ENCODE measurements around the gene WASF3.

Gene WASF3

DNA sequence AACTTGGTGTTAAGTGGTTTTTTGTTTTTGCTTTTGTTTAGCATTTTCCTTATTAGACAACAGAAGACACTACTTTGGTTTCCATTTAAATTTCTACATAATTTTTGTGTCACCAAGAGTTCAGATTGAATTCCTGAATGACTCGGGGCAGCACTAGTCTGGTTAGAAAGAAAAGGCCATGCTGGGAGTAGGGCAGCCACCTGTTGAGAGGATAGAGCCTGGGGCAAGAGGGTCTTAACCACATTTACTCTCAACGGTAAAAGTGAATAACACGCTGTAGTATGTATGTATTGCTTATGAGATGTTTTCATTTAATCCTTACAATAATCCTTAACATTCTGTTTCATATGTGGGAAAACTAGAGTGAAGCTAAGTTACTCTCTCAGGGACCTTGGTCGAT is 131.5 kb downstream of the WASF3 start:
- ATAC-seq: no peak
- no peaks in the 10 kb centered on the region for H3K36me3 Mint-ChIP-seq
- DNase-seq (ENCODE audit: low spot score in 2 of 2): no peak
- no peaks in the 10 kb centered on the region for H3K4me1 Mint-ChIP-seq
- no peak overlapping the region for H3K27ac Mint-ChIP-seq
- H3K9me3 Mint-ChIP-seq: peaks cover 17% of the 10 kb centered on the region
- no peak overlapping the region for H3K4me3 Mint-ChIP-seq

DNA sequence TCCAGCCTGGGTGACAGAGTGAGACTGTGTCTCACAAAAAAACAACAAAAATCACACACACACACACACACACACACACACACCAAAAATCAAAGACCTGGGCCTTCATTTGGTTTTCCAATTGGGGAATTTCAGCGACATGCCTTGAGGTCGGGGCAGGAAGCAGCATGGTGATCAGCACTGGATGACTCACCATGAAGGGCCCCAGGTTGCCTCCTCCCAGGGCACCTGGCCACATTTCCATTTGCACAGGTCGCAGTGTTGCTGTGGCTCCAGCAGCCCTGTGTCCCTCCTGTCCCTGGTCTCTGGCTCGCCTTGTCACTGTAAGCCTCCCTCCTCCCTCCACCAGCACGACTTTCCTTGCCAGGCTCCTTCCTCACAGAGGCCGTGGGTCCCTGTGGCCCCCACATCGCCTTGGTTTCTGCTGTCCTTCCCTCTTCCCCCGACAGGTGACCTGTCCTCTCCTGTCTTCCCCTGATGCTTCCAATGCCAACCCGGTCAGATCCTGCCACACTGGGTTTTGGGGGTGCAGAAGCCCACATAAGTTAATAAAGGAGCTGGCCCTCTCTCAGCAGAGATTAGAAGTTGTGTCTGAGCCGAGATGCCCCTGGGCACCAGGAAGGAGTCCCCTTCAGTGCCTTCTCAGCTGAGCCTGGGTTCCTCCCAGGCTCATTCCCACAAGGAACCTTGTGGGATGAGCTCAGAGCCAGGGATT is 136.4 kb downstream of the WASF3 start:
- no peak overlapping the region for H3K27ac Mint-ChIP-seq
- no peak for ATAC-seq
- no peak for DNase-seq (ENCODE audit: low spot score in 2 of 2)
- H3K4me1 Mint-ChIP-seq: no peaks in the 10 kb centered on the region
- H3K9me3 Mint-ChIP-seq: peaks cover 17% of the 10 kb centered on the region
- no peaks in the 10 kb centered on the region for H3K36me3 Mint-ChIP-seq
- no peak overlapping the region for H3K4me3 Mint-ChIP-seq

DNA sequence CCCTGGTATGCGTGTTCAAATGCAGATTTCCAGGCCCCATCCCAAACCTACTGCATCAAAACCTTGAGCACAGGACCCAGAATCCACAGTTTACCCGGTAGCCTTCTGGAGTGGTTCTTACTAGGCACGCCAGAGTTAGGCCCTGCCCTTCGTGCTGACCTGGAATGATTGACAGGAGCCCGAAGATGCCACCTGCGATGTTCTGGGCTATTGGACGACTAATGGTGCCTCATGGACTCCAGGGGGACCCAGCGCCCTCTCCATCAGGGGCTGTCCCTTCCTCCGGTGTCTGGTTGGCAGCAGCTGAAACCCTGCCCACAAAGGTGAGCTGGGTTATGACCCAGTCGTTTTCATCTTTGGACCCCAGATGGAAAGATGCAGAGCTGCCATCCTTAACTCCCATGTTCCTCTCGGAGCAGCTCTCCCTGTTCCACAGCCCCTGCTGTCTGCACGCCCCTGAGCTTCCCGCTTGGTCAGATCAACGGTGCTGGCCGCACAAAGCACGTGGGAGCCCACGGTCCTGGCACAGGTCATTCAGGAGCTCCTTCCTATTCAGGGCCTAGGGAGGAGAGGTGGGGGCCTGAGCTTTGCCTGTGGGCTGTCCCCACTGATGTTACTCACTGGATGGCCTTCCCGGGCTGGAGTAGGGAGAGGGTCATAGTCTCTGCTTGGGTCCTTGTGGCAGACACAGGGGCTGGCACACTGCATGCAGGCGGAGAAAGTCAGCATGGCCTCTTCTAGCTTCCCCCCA is 137.3 kb downstream of the WASF3 start:
- ATAC-seq (no peak), DNase-seq (ENCODE audit: low spot score in 2 of 2) (no peak)
- no peak overlapping the region for H3K27ac Mint-ChIP-seq
- no peaks in the 10 kb centered on the region for H3K4me1 Mint-ChIP-seq
- H3K4me3 Mint-ChIP-seq: no peak overlapping the region
- H3K36me3 Mint-ChIP-seq: no peaks in the 10 kb centered on the region
- H3K9me3 Mint-ChIP-seq: peaks cover 15% of the 10 kb centered on the region

DNA sequence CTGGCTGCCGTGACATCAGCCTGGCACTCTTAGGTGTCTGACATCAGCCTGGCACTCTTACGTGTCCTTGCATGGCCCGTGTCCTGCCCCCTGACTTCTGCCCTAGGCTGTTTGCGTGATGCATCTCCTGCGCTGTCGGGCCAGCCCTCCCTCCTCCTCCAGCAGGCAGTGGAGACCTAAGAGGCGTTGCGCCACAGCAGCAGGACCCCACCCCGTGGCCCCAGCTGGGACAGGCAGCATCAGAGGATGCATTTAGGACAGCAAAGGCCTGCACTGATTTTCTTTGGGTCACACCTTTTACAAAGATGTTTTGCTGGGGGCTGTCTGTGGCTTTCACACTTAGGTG is 137.8 kb downstream of the WASF3 start:
- Mint-ChIP-seq H3K36me3 (no peaks in the 10 kb centered on the region), H3K4me1 (no peaks in the 10 kb centered on the region), H3K27ac (no peak overlapping the region), H3K4me3 (no peak overlapping the region), H3K9me3 (peaks cover 11% of the 10 kb centered on the region)
- ATAC-seq: no peak
- DNase-seq (ENCODE audit: low spot score in 2 of 2): no peak

DNA sequence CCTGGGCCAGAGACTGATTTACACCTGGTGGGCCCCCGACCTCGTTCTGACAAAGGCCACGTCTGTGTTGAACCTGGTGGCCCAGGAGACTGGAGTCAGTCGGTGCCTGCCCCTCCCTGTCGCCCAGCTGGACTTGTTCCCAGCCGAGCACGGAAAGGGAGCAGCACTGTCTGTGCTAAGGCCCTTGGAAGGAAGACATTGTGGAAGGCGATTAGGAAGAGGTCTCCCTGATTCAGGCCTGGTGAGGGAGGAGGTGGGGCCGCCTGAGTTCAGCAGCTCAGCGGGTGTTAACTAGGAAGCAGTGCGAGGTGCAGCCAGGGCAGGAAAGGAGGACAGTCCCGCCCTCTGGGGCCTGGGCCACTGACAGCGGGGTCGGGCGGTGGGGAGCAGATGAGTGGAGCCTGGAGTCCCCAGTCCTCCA is 138.4 kb downstream of the WASF3 start:
- H3K36me3 Mint-ChIP-seq: no peaks in the 10 kb centered on the region
- H3K9me3 Mint-ChIP-seq: peaks cover 9% of the 10 kb centered on the region
- ATAC-seq: no peak
- no peak for DNase-seq (ENCODE audit: low spot score in 2 of 2)
- no peaks in the 10 kb centered on the region for H3K4me1 Mint-ChIP-seq
- no peak overlapping the region for H3K4me3 Mint-ChIP-seq
- no peak overlapping the region for H3K27ac Mint-ChIP-seq

DNA sequence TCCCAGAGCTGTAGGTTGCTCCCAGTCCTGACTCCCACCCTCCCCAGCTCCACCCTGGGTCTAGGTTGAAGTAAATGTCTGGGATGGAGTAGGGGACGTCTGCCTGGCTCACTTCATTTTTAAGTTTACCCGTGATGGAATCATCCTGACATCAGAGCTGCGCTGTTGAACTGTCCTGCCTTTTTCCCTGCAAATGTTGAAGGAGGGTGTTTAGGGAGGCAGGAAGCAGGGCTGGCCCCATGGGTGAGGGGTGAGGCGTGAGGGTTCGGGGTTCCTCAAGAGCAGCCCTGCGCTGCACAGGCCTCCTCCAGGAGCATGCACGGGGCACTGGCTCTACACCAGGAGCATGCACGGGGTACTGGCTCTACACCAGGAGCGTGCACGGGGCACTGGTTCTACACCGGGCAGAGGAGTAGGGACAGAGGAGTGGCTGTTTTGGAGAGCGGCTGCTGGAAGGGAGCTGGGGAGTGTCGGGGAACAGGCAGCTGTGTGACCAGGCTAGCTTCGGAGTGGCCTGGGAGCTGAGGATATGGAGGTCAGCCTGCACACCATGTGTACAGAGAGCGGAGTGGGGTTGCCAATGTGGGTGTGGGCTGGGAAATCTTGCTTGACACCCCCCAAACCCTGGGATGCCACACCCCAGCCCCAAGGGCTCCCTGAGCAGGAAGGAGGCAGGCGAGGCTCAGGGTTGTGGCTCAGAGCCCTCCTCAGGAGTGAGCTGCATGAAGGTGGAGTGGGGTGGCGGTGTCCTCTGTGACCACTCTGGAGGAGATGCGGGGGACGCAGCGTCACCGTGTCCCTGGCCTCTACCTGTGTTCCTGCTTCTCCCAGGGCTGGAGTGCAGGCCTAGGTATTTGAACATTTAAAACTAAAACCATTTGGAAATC is 139.8 kb downstream of the WASF3 start:
- Mint-ChIP-seq H3K27ac (peak overlapping the region; percentile 74), H3K4me3 (no peak overlapping the region), H3K4me1 (no peaks in the 10 kb centered on the region), H3K36me3 (no peaks in the 10 kb centered on the region), H3K9me3 (no peaks in the 10 kb centered on the region)
- ATAC-seq: no peak
- no peak for DNase-seq (ENCODE audit: low spot score in 2 of 2)

DNA sequence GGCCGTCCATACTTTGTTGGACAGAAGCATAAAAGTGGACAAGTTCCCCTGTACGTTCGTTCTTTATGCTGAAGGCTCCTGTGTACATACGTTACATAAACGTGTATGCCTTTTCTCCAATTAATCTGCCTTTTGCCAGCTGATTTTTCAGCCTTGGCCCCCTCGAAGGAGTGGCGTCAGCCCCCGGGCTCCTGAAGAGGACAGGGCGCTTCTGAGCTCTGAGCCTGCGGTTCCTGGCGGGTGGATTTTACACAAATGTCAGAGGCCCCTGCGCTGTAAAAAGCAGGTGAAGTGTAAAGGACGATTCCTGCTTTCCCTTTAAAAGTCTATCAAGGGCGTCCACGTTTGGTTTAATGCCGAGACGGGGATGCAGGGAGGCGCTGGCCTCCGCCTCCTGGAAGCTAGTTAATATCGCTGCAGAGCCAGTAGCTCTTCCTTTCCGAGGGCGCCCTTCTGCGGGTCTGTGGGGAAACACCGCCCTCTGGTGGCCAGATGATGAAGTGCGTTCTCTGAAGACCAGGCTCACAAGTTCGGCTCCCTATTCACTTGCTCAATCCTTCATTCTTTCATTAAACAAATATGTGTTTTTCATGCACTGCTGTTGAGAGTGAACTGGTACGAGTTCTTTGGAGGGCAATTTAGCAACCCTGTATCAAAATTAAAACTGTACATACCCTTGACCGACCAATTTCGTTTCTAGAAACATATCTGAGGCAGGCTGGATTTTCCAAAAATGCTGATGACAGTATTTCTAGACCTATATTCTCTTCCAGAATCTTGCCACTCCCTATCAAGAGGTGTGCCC is 141.1 kb downstream of the WASF3 start:
- H3K27ac Mint-ChIP-seq: no peak overlapping the region
- no peak overlapping the region for H3K4me3 Mint-ChIP-seq
- DNase-seq (ENCODE audit: low spot score in 2 of 2): peak; percentile 74 to 90
- H3K36me3 Mint-ChIP-seq: no peaks in the 10 kb centered on the region
- H3K4me1 Mint-ChIP-seq: no peaks in the 10 kb centered on the region
- peak; percentile 69 for ATAC-seq
- no peaks in the 10 kb centered on the region for H3K9me3 Mint-ChIP-seq

DNA sequence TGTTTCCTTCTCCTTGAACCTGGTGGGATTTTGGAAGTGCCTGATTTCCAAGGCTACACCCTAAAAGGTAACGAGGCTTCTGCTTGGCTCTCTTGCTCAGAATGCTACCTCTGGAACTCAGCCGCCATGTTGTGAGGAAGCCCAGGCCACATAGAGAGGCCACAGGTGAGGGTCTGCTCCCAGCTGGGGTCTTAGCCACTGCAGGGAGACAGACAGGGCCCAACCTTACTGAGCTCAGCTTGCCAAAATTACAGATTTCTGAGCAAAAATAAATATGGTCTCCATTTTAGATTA is 141.7 kb downstream of the WASF3 start:
- no peaks in the 10 kb centered on the region for H3K36me3 Mint-ChIP-seq
- DNase-seq (ENCODE audit: low spot score in 2 of 2) (no peak), ATAC-seq (no peak)
- no peaks in the 10 kb centered on the region for H3K4me1 Mint-ChIP-seq
- H3K4me3 Mint-ChIP-seq: no peak overlapping the region
- H3K27ac Mint-ChIP-seq: no peak overlapping the region
- H3K9me3 Mint-ChIP-seq: no peaks in the 10 kb centered on the region

DNA sequence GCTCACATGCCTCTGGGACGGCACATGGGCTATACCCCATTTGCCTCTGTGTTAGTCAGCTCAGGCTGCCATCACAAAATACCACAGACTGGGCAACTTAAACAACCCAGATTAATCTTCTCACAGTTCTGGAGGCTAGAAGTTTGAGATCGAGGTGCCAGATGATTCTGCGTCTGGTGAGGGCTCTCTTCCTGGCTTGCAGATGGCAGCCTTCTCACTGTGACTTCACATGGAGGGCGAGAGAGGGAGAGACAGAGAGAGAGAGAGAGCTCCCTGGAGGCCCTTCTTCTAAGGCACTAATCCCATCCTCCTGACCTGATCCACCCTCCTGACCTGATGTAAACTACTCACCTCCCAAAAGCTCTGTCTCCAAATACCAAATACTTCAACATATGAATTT is 148.1 kb downstream of the WASF3 start:
- Mint-ChIP-seq H3K27ac (no peak overlapping the region), H3K4me3 (no peak overlapping the region), H3K9me3 (no peaks in the 10 kb centered on the region), H3K36me3 (no peaks in the 10 kb centered on the region), H3K4me1 (no peaks in the 10 kb centered on the region)
- ATAC-seq (no peak), DNase-seq (ENCODE audit: low spot score in 2 of 2) (peak in 1 of 2 donors; percentile 20)

DNA sequence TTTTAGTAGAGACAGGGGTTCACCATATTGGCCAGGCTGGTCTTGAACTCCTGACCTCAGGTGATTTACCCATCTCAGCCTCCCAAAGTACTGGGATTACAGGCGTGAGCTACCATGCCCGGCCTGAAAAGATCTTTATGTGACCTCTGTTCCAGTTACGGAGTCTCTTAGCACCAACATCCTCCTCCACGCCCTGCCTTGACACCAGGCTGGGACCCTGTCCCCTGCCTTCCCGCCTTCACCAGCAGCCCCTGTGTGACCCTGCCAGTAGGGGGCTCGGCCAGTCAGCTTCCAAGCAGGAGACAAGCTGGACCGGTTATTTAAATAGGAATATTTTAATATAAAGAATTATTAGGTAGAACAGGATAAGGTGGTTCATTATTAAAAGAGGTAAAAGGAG is 148.9 kb downstream of the WASF3 start:
- Mint-ChIP-seq H3K27ac (no peak overlapping the region), H3K9me3 (no peaks in the 10 kb centered on the region), H3K36me3 (no peaks in the 10 kb centered on the region), H3K4me1 (no peaks in the 10 kb centered on the region), H3K4me3 (no peak overlapping the region)
- ATAC-seq (no peak), DNase-seq (ENCODE audit: low spot score in 2 of 2) (peak in 1 of 2 donors; percentile 28)

DNA sequence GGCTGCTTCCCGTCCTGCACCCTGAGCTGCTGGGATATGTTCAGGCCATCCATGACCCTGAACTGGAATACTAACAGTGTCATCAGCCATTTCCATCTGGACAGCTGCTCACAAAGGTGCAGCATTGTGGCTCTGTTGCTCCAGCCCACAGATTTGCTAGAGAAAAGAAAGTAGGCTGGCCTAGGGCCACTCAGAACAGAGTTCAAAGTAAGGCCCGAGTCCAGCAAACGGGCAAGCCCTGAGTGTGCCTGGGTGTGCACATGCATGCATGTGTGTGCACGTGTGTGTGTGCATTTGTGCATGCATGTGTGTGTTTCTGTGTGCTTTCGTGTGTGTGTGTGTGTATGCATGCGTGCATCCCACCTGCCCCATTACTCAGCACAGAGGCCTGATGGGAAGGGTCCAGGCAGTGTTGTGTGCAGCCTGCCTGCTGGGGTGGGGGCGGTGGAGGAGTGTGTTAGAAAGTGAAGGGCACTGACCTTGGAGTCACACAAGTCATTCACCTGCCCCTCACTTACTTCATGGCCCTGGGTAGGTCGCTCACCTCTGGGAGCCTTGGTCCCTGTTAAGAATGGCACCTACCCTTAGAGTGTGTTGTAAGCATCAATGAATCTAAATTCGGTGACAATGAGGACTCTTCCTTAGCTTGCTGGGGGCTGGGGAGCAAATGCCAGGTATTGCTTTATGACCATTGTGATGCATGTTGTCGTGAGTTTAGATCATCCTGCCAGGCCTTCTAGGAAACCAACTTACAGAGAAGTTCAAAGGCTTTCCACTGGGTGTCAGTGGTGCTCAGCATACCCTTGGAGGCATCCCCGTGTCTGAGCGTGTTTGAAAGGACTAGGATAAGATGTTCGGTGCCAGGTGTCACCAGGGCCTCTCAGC is 149.9 kb downstream of the WASF3 start:
- ATAC-seq (peak; percentile 79), DNase-seq (ENCODE audit: low spot score in 2 of 2) (peak in 1 of 2 donors; percentile 62)
- Mint-ChIP-seq H3K9me3 (no peaks in the 10 kb centered on the region), H3K4me3 (no peak overlapping the region), H3K36me3 (no peaks in the 10 kb centered on the region), H3K4me1 (no peaks in the 10 kb centered on the region), H3K27ac (no peak overlapping the region)

DNA sequence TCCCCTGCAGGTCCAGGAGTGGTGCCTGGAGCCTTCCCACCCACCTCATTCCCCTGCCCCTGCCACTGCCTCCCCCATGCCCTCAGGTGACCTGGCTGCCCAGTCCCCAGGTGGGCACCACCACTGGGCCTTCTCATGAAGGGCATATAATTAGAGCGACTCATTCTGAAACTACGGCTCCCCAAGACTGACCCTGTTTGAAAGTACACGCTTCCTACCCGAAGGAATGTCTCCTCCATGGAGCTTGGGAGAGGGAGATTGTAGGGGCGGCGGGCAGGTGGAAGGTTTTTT is 150.5 kb downstream of the WASF3 start:
- Mint-ChIP-seq H3K27ac (no peak overlapping the region), H3K36me3 (no peaks in the 10 kb centered on the region), H3K9me3 (no peaks in the 10 kb centered on the region), H3K4me3 (no peak overlapping the region), H3K4me1 (no peaks in the 10 kb centered on the region)
- ATAC-seq: no peak
- no peak for DNase-seq (ENCODE audit: low spot score in 2 of 2)

DNA sequence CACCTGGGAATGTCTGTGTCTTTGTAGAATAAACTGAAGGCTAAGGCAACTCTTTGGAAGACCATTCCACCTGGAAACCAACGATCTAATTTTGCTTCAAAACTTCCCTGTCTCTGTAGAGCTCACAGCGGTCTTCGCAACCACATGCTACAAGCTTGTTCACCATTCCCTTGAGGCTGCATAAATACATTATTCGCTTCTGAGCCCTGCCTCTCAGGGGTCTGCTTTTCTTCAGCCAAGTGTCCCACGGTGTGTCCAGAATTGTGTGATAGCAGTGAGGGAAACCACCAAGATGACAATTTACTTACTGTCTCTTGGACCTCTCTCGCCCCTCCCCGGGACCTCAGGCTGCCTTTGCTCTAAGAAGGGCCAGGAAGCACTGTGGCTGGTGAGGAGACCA is 152.0 kb downstream of the WASF3 start:
- H3K9me3 Mint-ChIP-seq: no peaks in the 10 kb centered on the region
- DNase-seq (ENCODE audit: low spot score in 2 of 2) (no peak), ATAC-seq (no peak)
- H3K36me3 Mint-ChIP-seq: no peaks in the 10 kb centered on the region
- no peak overlapping the region for H3K4me3 Mint-ChIP-seq
- H3K4me1 Mint-ChIP-seq: no peaks in the 10 kb centered on the region
- no peak overlapping the region for H3K27ac Mint-ChIP-seq

DNA sequence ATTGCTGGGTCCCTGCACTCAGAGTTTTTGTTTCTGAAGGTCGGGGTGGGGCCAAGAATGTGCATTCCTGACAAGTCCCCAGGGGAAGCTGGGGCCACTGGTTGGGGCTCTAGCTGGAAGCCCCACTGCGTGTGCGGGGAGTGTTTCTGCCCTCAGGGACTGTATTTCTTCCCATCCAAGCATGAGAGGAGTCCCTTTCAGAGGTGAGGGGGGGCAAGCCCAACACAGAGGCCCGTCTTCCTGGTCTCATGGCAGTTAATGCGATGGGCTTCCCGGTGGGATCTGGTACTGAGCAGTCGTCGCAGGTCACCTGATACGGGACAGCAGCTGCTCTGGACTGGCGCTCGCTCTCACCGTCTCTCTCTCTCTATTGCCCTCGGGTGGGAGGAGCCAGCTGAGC is 152.7 kb downstream of the WASF3 start:
- H3K9me3 Mint-ChIP-seq: no peaks in the 10 kb centered on the region
- H3K27ac Mint-ChIP-seq: no peak overlapping the region
- H3K4me1 Mint-ChIP-seq: no peaks in the 10 kb centered on the region
- no peak for ATAC-seq
- DNase-seq (ENCODE audit: low spot score in 2 of 2): peak in 1 of 2 donors; percentile 25
- H3K4me3 Mint-ChIP-seq: no peak overlapping the region
- H3K36me3 Mint-ChIP-seq: no peaks in the 10 kb centered on the region

Measured in stimulated activated effector memory CD8-positive, alpha-beta T cell treated with anti-CD3 and anti-CD28 coated beads, Interleukin-12 subunit alpha, Interleukin-12 subunit beta, amount 100 ng/mL, for 72 hours (primary cell).